DMS 273 treated with DMSO at 0.1 percent for 48 hours (cell line): ENCODE measurements around the gene MST1.
A peak's percentile ranks its signal among the peaks of the same experiment; 100 is the strongest.

Source experiments
- DNase-seq: peaks from one replicate; lab custom pipeline; 2025; lab: John Stamatoyannopoulos, UW

The MST1 gene

DNA sequence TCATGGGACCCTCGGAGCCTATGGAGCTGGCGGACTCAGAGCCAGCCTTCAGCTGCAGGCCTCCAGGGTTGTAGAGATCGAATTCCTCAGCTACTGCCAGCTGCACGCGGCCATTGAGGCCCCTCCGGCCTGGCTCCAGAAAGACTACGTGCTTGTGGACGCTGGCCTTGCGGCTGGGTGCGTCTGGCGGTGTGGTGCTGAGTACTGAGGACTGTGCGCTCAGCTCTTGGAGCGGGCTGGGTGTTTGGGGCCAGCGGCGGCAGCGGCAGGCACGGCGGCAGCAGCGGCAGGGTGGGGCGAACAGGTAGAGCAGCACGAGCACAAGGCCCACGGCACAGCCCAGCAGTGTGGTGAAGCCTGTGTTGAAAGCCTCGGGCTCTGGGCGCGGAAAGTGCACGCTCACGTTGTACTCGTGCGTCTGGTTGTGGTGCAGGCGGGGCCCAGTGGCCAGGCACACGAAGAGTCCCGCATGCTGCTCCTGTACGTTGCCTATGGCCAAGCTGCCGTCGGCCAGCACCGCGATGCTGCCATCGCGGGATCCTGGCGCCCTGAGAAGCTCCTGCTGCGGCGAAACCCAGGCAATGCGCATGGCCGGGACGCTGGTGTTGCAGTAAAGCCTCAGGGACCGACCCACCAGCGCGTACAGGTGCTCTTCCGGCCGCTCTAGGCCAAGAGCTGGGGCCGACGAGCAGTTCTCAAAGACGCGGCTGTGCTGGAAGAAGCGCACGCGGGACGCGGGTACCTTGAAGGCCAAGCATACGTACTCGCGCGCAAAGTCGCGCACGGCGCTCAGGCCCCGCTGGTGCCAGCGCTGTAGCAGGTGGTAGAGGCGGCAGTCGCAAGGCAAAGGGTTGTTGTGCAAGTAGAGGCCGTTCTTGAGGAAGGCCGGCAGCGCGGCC lies 28.9 kb upstream of the MST1 start:
- DNase-seq, result no peak

DNA sequence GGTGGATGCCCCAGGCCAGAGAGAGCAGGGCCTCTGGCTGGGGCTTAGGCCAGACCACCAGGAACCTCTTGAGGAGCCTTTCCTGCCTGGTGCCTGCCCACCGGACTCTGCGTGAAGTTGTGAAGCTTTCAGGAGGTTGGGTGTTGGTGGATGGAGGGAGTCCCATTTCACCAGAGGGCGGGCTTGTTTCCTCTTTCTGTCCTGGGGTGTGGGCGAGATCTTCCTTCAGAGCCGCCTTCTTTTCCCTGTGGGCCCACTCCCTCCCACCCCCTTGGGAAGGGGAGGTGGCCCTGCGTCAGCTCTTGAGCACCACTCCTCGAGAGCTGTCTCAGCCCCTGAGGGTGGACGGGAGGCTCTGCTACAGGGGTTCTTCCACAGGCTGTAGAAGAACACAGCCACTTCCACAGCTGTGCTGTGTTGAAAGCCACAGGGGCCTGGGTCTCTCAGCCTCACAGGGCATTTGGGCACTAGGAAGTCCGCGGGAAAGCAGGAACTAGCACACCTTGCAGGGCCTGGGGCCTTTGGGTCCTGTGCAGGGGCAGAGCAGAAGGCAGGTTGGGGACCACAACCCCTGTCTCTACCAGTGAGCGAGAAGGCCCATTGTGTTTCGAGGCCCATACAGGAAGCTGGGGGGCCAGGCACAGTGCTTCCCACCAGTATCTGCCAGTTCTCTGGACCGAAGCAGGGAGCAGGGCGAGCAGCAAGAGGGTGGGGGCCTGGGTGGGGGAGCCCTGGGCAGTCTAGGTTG lies 28.1 kb upstream of the MST1 start:
- no peak for DNase-seq

DNA sequence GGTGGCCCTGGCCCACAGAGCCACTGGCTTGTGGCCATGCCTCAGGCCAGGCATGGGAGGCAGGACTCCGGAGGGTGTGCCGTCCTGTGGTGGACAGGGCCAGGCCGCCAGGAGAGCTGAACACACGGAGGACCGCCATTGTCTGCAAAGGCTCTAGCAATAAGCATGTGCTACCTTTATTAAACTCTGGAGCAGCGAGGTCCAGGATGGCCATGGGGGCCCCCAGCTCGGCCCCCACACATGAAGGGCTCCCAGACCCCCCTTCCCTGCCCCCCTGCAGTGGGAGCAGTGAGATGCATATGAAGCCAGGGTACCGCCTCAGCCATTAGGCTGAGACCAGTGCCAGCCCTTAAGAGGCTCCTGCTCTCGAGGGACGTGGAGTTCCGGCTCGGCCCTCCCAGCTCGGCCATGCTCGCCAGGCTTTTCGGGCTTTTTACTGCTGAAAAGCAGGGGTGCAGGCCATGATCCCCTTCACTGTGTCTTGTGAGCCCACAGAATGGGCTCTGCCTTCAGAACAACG lies 27.5 kb upstream of the MST1 start:
- DNase-seq, result no peak

DNA sequence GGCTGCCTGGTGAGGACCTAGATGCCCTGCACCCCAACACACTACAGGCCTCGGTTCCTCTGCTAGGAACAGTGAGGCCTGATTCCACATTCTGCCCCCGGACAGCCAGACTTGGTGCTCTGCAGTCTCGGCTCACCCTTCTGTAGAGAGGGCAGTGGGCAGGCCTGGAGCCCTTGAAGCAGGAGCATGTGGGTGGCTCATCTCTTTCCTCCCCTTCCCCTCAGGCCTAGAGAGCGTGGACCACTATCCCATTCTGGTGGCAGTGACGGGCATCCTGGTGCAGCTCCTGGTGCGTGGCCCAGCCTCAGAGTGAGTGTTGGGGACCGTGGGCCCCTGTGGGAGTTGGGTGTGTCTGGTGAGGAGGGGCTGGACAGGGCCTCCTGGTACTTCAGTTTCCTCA lies 26.9 kb upstream of the MST1 start:
- no peak for DNase-seq

DNA sequence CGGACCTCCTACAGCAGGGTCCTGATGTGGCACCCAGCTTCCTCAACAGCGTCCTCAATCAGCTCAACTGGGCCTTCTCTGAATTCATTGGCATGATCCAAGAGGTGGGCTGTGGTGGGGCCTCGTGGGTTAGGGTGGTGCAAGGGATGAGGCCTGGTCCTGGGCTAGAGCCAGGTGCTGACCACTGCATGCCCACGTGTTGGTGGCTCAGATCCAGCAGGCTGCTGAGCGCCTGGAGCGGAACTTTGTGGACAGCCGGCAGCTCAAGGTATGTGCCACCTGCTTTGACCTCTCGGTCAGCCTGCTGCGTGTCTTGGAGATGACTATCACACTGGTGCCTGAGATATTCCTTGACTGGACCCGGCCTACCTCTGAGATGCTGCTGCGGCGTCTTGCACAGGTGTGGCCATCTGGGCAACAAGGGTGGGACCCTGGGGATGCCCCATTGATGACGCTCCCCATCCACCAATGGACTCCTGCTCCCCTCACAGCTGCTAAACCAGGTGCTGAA lies 26.4 kb upstream of the MST1 start:
- DNase-seq, result no peak

DNA sequence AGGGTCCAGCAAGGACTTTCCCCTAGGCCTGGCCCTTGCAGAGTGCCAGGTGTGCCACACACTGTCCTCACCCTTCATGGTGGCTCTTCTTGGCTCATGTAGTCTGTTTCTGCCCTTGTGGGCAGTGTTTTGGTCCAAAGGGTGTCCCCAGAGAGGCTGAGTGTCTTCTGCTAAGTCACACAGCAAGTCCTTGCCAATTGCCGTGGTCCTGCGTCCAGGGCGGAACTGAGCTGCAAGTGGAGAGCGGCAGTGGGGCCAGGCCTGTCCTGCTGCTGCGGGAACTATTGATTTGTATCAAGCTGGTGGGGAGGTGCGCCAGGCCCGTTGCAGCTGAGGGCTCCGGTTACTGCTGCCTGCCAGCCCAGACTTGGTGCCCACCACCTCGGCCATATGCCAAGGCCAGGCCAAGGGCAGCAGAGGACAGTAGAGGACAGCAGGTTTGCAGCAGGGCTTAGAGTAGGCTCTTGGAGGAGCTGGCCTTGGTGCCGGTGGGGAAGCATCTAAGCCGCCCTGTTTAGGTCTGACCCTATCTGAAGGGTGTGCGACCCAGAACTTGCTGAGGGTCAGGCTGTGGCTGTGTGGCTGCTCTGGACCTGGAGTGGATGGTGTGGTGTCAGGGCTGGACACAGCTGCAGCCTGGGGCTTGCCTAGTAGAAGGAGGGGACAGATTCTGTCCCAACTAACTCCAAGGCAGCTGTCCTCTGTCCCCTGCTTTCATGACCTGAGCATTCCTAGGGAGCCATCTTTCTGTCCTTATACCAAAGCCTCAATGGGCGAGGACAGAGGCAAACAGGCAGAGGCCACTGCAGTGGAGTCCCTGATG lies 25.7 kb upstream of the MST1 start:
- DNase-seq, result no peak

DNA sequence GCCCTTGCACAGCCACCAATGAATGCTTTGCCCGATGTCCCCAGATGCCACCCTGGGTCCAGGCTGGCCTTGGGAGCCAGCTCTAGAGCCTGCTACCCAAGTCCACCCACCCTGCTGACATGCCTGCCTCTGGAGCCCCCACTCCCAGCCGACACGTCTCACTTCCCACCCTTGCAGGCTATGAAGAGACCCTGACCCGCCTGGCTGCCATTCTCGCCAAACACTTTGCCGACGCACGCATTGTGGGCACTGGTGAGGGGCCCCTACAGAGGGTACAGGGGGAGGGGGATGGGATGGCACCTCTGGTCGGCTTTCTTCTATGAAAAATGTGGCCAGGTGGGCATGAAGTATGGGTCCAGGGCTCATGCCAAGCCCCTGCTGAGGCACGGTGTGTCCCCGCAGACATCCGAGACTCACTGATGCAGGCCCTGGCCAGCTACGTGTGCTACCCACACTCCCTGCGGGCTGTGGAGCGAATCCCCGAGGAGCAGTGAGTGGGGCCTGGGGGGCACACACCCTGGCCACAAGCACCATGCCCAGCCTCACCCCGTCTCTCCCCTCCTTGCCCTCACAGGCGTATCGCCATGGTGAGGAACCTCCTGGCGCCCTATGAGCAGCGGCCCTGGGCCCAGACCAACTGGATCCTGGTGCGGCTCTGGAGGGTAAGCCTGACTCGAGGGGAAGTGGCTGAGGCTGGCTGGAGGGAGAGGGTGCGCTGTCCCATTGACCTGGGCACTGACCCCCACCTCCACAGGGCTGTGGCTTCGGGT lies 24.2 kb upstream of the MST1 start:
- DNase-seq, result no peak

DNA sequence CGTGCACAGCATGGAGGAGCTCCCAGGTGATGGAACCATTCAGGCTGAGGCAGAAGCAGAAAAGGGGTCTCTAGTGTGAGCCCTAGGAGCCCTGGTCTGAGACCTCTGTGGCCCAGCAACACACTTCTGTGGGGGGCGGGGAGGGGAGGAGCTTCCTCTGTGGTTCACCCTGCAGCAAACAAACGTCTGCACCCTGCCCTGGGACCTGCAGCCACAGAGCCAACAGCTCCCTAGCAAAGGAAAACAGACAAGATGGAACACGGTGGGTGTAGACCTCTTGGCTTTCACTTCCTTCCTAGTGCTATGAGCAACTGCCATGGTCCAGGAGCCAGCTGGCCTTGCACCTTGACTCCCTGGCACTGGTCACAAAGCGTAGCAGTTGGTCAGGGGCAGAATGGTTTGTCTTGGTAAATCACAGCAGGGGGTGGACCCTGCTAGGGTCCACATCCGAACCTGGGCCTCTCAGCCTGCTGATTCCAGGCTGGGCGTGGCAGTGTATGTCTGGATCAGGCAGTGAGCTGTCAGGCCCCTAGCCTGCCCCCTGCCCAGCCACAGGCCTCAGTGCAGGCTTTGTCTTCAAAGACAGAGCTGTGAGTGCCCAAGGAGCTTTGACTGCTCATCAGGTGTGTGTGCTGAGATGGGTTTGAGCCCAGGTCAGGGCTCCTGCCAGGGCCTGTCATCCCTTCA lies 23.5 kb upstream of the MST1 start:
- no peak for DNase-seq

DNA sequence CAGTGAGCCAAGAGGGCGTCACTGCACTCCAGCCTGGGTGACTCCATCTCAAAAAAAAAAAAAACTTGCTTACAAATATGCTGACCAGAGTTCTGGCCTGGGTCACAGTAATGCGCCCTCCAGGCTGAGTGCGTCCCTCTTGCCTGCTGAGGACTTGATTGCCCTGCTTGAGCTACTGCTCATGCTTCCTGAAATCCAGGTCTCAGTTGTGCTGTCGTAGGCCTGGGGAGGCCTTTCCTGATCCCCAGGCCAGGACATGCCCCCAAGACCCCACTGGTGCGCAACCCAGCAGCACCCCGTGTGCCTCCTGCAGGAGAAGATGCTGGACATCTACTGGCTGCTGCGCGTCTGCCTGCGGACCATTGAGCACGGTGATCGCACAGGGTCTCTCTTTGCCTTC lies 22.9 kb upstream of the MST1 start:
- DNase-seq, result no peak

DNA sequence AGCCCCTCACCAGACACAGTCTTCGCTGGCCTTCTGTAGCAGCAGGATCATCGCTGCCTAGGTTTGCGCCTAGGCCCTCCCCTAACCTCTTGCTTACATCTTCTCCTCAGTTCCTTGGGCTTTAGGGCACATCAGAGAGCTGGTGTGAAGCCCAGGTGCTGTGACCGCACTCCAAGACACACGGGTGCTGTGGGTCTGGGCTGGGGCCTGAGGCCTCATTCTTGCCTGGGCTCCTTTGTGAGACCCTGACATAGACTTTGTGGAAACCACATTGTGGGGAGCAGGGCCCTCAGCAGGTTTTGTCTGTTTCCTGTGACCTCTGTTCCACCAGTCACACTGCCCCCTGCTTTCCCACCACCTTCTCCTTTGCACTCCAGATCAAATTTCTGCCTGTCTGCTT lies 22.2 kb upstream of the MST1 start:
- no peak for DNase-seq

DNA sequence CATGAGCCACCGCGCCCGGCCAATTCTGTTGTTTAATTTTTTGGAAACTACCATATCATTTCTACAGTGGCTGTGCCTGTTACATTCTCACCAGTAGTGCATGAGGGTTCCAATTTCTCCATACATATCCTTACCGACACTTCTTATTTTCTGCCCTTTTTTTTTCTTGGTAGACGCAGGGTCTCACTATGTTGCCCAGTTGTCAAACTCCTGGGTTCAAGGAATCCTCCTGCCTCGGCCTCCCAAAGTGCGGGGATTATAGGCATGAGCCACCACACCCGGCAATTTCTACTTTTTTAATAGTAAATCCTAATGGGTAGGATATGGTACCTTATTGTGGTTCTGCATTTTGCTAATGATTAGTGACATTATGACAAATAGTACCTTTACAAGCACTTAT lies 20.6 kb upstream of the MST1 start:
- DNase-seq, result no peak

DNA sequence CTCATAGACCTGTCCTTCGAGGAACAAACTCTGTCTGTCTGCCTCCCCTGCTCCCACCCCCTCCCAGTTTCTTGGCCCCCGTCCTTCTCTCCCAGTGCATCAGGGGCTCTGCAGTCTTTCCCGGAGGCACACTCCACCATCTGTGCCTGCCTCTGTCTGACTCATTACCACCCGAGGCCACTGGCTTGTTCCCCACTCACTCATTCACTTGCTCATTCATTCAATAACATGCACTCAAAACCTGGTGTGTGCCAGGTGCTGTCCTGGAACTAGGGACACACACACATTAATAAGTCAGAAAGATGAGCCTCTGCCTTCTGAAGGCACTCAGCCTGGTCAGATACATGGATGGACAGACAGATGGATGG lies 17.8 kb upstream of the MST1 start:
- peak; percentile 23 for DNase-seq

DNA sequence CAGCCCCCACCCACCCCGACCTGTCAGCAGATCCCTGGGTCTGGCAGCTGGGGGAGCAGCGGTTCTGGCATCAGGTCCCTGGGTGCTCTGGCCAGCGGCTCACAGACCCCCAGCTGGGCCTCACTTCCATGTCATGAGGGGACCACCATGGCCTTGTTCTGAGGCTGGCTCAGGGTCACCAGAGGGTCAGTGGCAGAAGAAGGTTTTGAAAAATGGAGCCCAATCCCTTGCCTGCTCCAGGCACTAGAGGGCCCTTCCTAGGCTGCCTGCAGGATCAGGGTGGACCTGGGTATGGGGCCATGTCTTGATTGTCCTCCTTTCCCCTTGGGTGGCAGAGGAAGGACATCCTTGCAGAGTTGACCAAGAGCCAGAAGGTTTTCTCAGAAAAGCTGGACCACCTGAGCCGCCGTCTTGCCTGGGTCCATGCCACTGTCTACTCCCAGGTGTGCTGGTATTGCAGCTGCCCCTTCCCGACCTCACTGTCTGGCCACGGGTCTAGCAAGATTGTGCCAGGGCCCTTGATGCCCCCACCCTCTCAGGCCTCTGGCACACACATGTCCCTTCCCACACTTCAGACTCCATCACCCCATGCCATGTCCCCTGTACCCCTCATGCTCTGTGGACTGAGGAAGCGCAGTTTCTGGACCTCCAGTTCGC lies 17.3 kb upstream of the MST1 start:
- no peak for DNase-seq

DNA sequence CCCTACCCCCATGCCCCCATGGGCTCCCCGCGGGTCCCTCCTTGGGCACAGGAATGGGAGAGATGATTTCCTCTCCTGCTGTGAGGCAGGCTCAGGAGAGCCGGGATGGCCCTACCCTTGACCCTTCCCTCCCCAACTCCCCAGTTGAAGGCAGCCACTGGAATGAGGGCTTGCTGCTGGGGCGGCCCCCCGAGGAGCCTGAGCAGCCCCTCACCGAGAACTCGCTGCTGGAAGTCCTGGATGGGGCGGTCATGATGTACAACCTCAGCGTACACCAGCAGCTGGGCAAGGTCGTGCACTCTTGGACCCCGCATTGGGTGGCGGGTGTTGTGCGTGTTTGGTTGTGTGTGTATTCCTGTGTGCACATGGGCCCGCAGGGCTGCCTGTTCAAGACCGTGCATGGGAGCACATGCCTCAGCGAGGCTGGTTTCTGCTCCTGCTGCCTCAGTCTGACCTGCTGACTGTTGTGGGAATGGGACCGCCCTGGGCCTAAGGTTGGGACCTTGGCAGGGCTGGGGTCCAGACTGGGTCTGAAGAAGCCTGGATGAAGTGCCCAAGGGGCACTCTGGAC lies 16.2 kb upstream of the MST1 start:
- no peak for DNase-seq

DNA sequence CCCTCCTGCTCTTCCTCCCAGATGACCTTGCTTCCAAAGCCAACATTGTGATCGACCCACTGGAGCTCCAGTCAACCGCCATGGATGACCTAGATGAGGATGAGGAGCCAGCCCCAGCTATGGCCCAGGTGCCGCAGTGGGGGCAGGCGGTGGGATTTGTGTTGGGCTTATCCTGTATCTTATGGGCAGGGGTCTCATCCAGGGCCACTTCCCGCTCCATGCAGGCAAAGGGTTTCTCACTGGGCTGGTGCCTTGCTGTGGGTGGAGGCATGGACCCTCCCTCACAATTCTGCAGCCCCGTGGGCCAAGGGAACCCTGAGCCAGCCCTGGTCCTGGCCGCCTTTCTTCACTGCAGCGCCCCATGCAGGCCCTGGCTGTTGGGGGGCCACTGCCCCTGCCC lies 15.4 kb upstream of the MST1 start:
- no peak for DNase-seq

DNA sequence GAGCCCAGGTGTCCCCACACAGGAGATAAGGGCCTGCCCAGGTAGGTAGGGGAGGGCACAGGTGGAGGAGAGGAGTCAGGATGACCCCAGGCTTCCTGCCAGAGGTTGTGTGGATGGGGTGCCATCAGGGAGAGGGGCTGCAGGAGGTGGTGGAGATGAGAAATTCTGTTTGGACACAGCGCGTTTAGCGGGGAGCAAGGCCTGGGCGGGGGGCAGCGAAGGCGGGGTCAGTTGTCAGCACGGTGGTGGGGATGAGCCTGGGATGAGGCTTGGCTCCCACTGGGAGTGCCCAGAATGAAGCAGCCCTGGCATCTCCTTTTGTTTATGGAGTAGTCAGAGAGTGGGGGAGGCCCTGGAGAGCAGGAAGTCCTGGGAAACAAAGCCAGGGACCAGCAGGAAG lies 14.7 kb upstream of the MST1 start:
- no peak for DNase-seq

DNA sequence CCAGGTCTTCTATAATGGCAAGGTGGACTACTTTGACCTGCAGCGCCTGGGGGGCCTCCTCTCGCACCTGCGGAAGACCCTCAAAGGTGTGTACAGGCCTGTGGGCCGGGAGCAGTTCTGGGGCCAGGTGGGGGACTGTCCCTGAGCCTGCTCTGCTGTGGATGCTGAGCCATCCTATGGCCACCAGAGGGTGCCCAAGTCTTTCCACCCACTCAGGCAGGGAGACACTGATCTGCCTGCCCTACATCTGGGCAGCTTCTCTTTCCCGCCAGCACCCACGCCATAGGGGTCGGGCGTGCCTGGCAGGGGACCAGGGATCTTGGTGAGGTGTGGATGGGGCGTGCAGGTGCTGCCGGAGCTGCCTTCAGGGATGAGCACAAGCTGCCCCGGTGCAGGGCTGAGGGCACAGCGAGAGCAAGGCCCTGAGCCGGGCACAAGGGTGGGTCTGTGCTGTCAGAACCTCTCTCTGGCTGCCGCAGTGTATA lies 14.2 kb upstream of the MST1 start:
- DNase-seq, result no peak

DNA sequence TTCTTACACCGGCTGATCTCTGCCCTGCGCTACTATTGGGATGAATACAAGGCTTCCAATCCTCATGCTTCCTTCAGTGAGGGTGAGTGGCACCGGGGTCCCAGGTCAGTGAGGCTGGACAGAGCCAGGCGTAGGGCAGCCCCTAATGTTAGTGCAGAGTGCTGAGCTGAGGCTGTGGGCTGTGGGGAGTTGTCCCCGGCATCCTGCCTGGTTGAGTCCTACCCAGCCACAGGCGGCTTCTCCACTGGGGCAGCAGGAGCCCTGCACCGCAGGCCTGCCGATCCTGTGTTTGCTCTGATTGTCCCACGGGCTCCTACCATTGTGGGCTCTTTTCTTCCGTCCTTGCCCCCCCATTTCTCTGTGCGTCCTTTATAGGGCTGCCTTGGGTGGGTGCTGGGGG lies 13.4 kb upstream of the MST1 start:
- no peak for DNase-seq

DNA sequence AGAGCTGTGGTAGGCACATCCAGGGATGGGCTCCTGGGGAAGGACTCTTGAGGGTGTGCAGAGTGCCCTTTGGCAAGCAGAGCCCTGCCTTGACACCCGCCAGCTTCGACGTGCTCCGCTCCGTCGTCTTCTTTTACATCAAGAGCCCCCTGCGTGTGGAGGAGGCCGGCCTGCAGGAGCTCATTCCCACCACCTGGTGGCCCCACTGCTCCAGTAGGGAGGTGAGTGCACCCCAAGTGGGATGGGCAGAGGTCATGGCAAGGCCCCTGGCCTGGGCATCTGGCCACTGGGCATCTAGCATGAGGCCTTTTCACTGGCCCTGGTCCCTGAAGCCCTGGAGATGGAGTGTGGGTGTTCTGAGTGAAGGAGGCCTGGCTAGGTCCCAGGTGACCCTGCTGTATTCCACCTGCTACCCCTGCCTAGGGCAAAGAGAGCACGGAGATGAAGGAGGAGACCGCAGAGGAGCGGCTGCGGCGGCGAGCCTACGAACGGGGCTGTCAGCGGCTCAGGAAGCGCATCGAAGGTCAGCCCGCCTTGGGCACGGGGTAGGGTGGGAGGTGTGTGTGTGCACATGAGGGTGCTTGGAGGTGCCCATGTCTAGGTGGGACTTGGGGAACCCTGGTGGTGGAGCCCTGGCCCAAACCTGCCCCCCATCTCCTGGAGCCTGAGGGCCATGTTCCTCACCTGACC lies 12.3 kb upstream of the MST1 start:
- no peak for DNase-seq
